ENCODE measurements around the gene SDK1. TPM values are rescaled to one million over a fixed set of nuclear protein-coding genes. Genes with fewer than 3 reads are reported as not detected.

SDK1 gene
- total and polyA plus RNA-seq, 2 of the 8 experiments (the other 6 are each of a cell fraction or from before 2014, with no cell fraction given), result 3.3 to 7.2 TPM

DNA sequence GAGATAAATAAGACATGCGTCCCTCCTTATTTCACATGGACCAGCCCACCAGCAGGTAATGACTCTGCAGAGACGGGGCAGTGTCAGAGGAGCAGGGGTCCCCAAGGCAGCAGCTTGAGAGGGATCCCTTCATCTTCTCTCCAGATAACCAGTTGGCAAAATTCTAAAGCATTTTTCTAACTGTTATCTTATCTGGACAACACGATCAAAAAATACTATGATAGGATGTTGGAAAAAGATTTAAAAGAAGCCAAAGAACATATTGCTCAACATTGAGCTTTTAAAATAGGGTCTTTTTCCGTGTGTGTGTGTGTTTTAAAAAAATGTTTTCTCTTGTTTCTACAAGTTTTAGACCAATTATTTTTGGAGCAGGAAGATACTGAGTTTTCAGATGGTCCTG lies 641.2 kb downstream of the SDK1 start:
- Histone ChIP-seq H2BK5ac (ENCODE audit: low read depth, low read length) (no peak overlapping the region), H3K27me3 (replicated peaks in 1 of 4; ENCODE audit: control insufficient read depth in 3 of 4, extremely low read depth in 1 of 4, insufficient read depth in 3 of 4, low read length in 3 of 4) (no peaks in the 10 kb centered on the region), H3K4me1 (replicated peaks in 1 of 4; ENCODE audit: control insufficient read depth in 3 of 4, insufficient read depth in 4 of 4, low read length in 3 of 4) (peaks cover 0 to 9% (median 2%) of the 10 kb centered on the region in 4 experiments; a peak in 4 of 7 replicates), H3K9me3 (ENCODE audit: insufficient read depth in 2 of 2, low read depth in 1 of 2, low read length in 1 of 2) (peaks cover 2 to 3% of the 10 kb centered on the region in 2 experiments; a peak in 1 of 4 replicates), H3K36me3 (ENCODE audit: control insufficient read depth in 2 of 4, insufficient read depth in 4 of 4, low read length in 3 of 4) (no peaks in the 10 kb centered on the region), H2BK20ac (ENCODE audit: low read length) (no peak overlapping the region), H3K23ac (ENCODE audit: insufficient read length) (no peak overlapping the region), H3K4me3 (ENCODE audit: extremely low read depth in 1 of 4, insufficient read depth in 2 of 4, low read depth in 3 of 4, low read length in 4 of 4) (no peak overlapping the region), H3K9ac (replicated peaks in 1 of 4; ENCODE audit: extremely low read depth in 1 of 4, low read depth in 3 of 4, low read length in 3 of 4) (no peak overlapping the region), H2AK5ac (ENCODE audit: low read depth, low read length) (no peak overlapping the region), H2AFZ (ENCODE audit: low read length) (no peak overlapping the region), H3K18ac (ENCODE audit: extremely low read depth, low read length) (no peak overlapping the region), H3K79me1 (ENCODE audit: low read depth, low read length) (no peaks in the 10 kb centered on the region), H3K23me2 (ENCODE audit: low read depth, low read length) (no peaks in the 10 kb centered on the region), H3K4me2 (ENCODE audit: insufficient read depth in 1 of 2, low read depth in 2 of 2, low read length in 2 of 2) (no peak overlapping the region), H4K5ac (ENCODE audit: insufficient read length, low read depth, low read length) (no peak overlapping the region), H4K20me1 (replicated peaks in 1 of 2; ENCODE audit: control insufficient read depth in 1 of 2, insufficient read depth in 2 of 2, low read length in 2 of 2) (no peaks in the 10 kb centered on the region), H3K4ac (replicated peaks; ENCODE audit: insufficient read length, low read depth, low read length) (no peak overlapping the region), H3K27ac (ENCODE audit: low read depth, low read length) (no peak overlapping the region), H2BK120ac (replicated peaks; ENCODE audit: low read depth, low read length) (no peak overlapping the region), H3K79me2 (ENCODE audit: control insufficient read depth in 1 of 2, insufficient read depth in 2 of 2, low read length in 2 of 2) (no peaks in the 10 kb centered on the region), H3K14ac (ENCODE audit: insufficient read length) (no peak overlapping the region), H4K8ac (ENCODE audit: extremely low read depth, insufficient read depth, low read length) (no peak overlapping the region), H2BK15ac (ENCODE audit: low read length) (no peak overlapping the region), H3K56ac (replicated peaks; ENCODE audit: insufficient read length, low read depth, low read length) (no peak overlapping the region), H2BK12ac (ENCODE audit: low read depth, low read length) (no peak overlapping the region), H4K91ac (replicated peaks; ENCODE audit: insufficient read length, low read length) (peak overlapping the region; percentile 61)
- FAIRE-seq (no peak), DNase-seq (ENCODE audit: low read depth in 1 of 2, low spot score in 2 of 2) (no peak)
- ChIA-PET POLR2A (ENCODE audit: partially characterized antibody) (no interaction called here), CTCF (ENCODE audit: partially characterized antibody) (interaction anchor here (0.7 to 1.7 kb wide), 3 partner anchors 11 to 516 kb away, joined by 3 read pairs; no protein-coding TSS in a partner anchor)
- WGBS, 2 experiments (ENCODE audit: extremely low coverage in 1 of 2, insufficient coverage in 1 of 2, insufficient read length in 1 of 2, insufficient replicate concordance in 2 of 2, low coverage in 1 of 2, low lambda C conversion rate in 2 of 2, missing lambda C conversion rate in 1 of 2), result 87% methylated on average over 4 of the region's 4 CpGs; no CpG with 5 or more reads in 1 of the 2 experiments
- TF ChIP-seq, protein P1, sequence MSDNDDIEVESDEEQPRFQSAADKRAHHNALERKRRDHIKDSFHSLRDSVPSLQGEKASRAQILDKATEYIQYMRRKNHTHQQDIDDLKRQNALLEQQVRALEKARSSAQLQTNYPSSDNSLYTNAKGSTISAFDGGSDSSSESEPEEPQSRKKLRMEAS (IDR thresholded peaks at IDR 0.05), result no peak
- TF ChIP-seq TEAD4 (IDR thresholded peaks at IDR 0.05; ENCODE audit: low read depth, low read length) (no peak), NRF1 (IDR thresholded peaks at IDR 0.05; ENCODE audit: low read depth, low read length) (no peak)
